Adipocyte (in vitro differentiated cells): ENCODE results near the gene TMEM191C.
"Not testable (repeated sequence)": the region's sequence is repeated elsewhere in the genome, so short reads cannot be mapped to it uniquely, and the experiment has no call there.

Source experiments
- DNase-seq: peaks from one replicate; pipeline ENCODE4 v3.0.0-alpha.2; 2015; ENCODE audit warnings: low read depth
- H3K27me3 ChIP-seq: replicated peaks from 2 replicates; pipeline ENCODE4 v1.7.0; 2013; ENCODE audit warnings: mild to moderate bottlenecking, low read length, moderate library complexity; ENCODE audit not compliant: control insufficient read depth, insufficient read depth
- H3K36me3 ChIP-seq: 2 replicates; pipeline ENCODE4 v1.7.0; 2013; ENCODE audit warnings: low read length, mild to moderate bottlenecking, moderate library complexity; ENCODE audit not compliant: control insufficient read depth, insufficient read depth, severe bottlenecking
- H3K4me1 ChIP-seq: 2 replicates; pipeline ENCODE4 v1.7.0; 2013; ENCODE audit warnings: mild to moderate bottlenecking, low read length, moderate library complexity; ENCODE audit not compliant: control insufficient read depth, insufficient read depth
- H3K4me3 ChIP-seq: 2 replicates; pipeline ENCODE4 v1.7.0; 2013; ENCODE audit warnings: mild to moderate bottlenecking, low read length, moderate library complexity
- H3K9ac ChIP-seq: 2 replicates; pipeline ENCODE4 v1.7.0; 2013; ENCODE audit warnings: mild to moderate bottlenecking, low read length, moderate library complexity
- H3K9me3 ChIP-seq: 2 replicates; pipeline ENCODE4 v1.7.0; 2013; ENCODE audit warnings: mild to moderate bottlenecking, low read length, moderate library complexity; ENCODE audit not compliant: control insufficient read depth

Gene TMEM191C

GRCh38 chr22:21448627-21449416 lies 18.4 kb upstream of the TMEM191C start:
- no peak for DNase-seq
- Histone ChIP-seq H3K36me3 (peaks cover 22% of the 10 kb centered on the region), H3K27me3 (no peaks in the 10 kb centered on the region), H3K4me1 (no peaks in the 10 kb centered on the region), H3K9me3 (no peaks in the 10 kb centered on the region), H3K4me3 (no peak overlapping the region), H3K9ac (no peak overlapping the region)

GRCh38 chr22:21449531-21450319 lies 17.5 kb upstream of the TMEM191C start:
- Histone ChIP-seq H3K27me3 (no peaks in the 10 kb centered on the region), H3K4me3 (no peak overlapping the region), H3K36me3 (peaks cover 22% of the 10 kb centered on the region), H3K4me1 (no peaks in the 10 kb centered on the region), H3K9ac (no peak overlapping the region), H3K9me3 (no peaks in the 10 kb centered on the region)
- DNase-seq = no peak

GRCh38 chr22:21450320-21450831 lies 16.8 kb upstream of the TMEM191C start:
- DNase-seq = no peak
- Histone ChIP-seq H3K27me3 (no peaks in the 10 kb centered on the region), H3K9ac (no peak overlapping the region), H3K9me3 (no peaks in the 10 kb centered on the region), H3K4me3 (no peak overlapping the region), H3K36me3 (peaks cover 18% of the 10 kb centered on the region), H3K4me1 (no peaks in the 10 kb centered on the region)

- H3K4me3 ChIP-seq = no peak overlapping the region
- H3K36me3 ChIP-seq = peaks cover 15% of the 10 kb centered on the region
- H3K4me1 ChIP-seq = no peaks in the 10 kb centered on the region
- no peak overlapping the region for H3K9ac ChIP-seq
- no peak for DNase-seq
- H3K27me3 ChIP-seq = no peaks in the 10 kb centered on the region
- no peaks in the 10 kb centered on the region for H3K9me3 ChIP-seq
Measured at GRCh38 chr22:21450858-21451353, 16.3 kb upstream of the TMEM191C start.

GRCh38 chr22:21451545-21452520 lies 15.4 kb upstream of the TMEM191C start:
- no peaks in the 10 kb centered on the region for H3K4me1 ChIP-seq
- H3K9ac ChIP-seq = no peak overlapping the region
- no peaks in the 10 kb centered on the region for H3K9me3 ChIP-seq
- no peak overlapping the region for H3K4me3 ChIP-seq
- peaks cover 6% of the 10 kb centered on the region for H3K36me3 ChIP-seq
- no peaks in the 10 kb centered on the region for H3K27me3 ChIP-seq
- no peak for DNase-seq

GRCh38 chr22:21452666-21453065 lies 14.5 kb upstream of the TMEM191C start:
- not testable (repeated sequence) for H3K9ac ChIP-seq, H3K27me3 ChIP-seq, H3K4me3 ChIP-seq, H3K4me1 ChIP-seq, DNase-seq, H3K36me3 ChIP-seq, H3K9me3 ChIP-seq

- not testable (repeated sequence) for H3K4me3 ChIP-seq, H3K9me3 ChIP-seq, H3K9ac ChIP-seq, H3K36me3 ChIP-seq, H3K27me3 ChIP-seq, DNase-seq, H3K4me1 ChIP-seq
Measured at GRCh38 chr22:21454998-21455333, 12.2 kb upstream of the TMEM191C start.

GRCh38 chr22:21455334-21456089 lies 11.7 kb upstream of the TMEM191C start:
- no peak overlapping the region for H3K4me3 ChIP-seq
- DNase-seq = no peak
- no peaks in the 10 kb centered on the region for H3K27me3 ChIP-seq
- H3K9ac ChIP-seq = no peak overlapping the region
- H3K36me3 ChIP-seq = no peaks in the 10 kb centered on the region
- H3K9me3 ChIP-seq = no peaks in the 10 kb centered on the region
- no peaks in the 10 kb centered on the region for H3K4me1 ChIP-seq

GRCh38 chr22:21457023-21457787 lies 10.0 kb upstream of the TMEM191C start:
- Histone ChIP-seq H3K4me1 (no peaks in the 10 kb centered on the region), H3K9ac (no peak overlapping the region), H3K36me3 (no peaks in the 10 kb centered on the region), H3K27me3 (no peaks in the 10 kb centered on the region), H3K9me3 (no peaks in the 10 kb centered on the region), H3K4me3 (no peak overlapping the region)
- DNase-seq = no peak

GRCh38 chr22:21462672-21463071 lies 4.5 kb upstream of the TMEM191C start:
- not testable (repeated sequence) for DNase-seq, H3K9ac ChIP-seq, H3K4me3 ChIP-seq, H3K36me3 ChIP-seq, H3K4me1 ChIP-seq, H3K27me3 ChIP-seq, H3K9me3 ChIP-seq
